T follicular helper cell (primary cell): ENCODE results near the gene MEIOB.
"Not testable (repeated sequence)": the region's sequence is repeated elsewhere in the genome, so short reads cannot be mapped to it uniquely, and the experiment has no call there.

Experiments used
- DNase-seq: peaks from one replicate; pipeline ENCODE4 v3.0.0-alpha.2; 2020; ENCODE audit warnings: low read depth
- total RNA-seq, 2 experiments: gene quantifications; one replicate each; lab custom pipeline; 2026; lab: John Stamatoyannopoulos, UW

MEIOB gene
- total RNA-seq: 0 reads per million in 2 experiments

DNA sequence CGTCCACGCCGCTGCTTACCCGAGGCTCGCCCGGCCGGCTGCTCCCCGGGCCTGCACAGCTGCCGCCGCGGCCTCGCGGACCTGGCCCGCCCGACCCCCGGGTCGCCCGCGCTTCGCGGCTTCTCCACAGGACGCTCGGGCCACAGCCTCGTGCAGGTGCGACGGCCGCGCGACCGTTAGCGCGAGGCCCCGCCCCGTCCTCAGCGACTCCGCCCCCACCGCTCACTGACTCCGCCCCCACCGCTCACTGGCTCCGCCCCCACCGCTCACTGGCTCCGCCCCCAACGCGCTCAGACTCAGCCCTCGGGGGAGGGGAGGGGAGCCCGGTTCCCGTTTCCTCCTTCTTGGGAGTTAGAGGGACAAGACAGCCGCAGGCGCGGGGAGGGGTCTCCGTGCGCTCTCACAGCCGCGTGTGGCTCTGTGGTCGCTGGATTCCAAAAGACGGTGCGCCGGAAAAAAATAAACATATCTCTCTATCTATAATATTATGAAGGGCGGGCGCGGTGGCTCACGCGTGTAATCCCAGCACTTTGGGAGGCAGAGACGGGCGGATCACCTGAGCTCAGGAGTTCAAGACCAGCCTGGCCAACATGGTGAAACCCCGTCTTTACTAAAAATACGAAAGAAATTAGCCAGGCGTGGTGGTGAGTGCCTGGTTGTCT lies at the start of gene MEIOB:
Gene MEIOB (minus strand): TSS at position 191 of the 662 bp plus-strand sequence. CDS start 3,989 bp downstream, outside the sequence.
- DNase-seq: no peak

DNA sequence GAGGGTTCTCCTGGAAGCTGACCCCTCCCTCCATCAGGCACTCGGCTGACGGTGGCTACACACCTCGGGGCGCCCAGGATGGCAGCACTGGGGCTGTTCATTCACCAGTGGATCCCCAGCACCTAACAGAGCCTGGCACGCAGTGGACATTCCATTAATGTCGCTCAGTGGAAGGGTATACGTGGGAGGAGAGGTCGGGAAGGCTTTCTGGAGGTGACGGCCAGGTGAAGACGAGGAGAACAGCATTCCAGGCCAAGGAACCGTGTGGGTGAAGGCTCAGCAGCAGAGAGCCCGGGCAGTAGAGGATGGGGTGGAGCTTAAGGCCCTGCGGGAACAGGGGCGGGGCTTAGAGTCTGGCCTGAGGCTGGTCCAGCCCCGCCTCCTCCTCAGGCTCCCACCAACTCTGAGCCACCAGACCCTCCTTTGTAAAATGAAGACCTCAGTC lies 48.8 kb upstream of the MEIOB start:
- no peak for DNase-seq

DNA sequence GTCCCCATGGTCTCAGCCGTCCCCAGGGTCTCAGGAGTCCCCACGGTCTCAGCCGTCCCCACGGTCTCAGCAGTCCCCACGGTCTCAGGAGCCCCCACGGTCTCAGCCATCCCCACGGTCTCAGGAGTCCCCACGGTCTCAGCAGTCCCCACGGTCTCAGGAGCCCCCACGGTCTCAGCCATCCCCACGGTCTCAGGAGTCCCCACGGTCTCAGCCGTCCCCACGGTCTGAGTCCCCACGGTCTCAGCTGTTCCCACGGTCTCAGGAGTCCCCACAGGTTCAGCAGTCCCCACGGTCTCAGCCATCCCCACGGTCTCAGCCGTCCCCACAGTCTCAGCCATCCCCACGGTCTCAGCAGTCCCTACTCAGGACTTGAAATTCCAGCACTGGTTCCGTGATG lies 48.2 kb upstream of the MEIOB start:
- not testable (repeated sequence) for DNase-seq

- DNase-seq: no peak
Measured at GRCh38 chr16:1919327-1919998, 47.5 kb upstream of the MEIOB start.

GRCh38 chr16:1918351-1919326 lies 46.7 kb upstream of the MEIOB start, which contains the start of gene HS3ST6:
Gene HS3ST6, minus strand, starts transcription at chr16:1918415. Its CDS starts 92 bp downstream, at chr16:1918323.
- no peak for DNase-seq

DNA sequence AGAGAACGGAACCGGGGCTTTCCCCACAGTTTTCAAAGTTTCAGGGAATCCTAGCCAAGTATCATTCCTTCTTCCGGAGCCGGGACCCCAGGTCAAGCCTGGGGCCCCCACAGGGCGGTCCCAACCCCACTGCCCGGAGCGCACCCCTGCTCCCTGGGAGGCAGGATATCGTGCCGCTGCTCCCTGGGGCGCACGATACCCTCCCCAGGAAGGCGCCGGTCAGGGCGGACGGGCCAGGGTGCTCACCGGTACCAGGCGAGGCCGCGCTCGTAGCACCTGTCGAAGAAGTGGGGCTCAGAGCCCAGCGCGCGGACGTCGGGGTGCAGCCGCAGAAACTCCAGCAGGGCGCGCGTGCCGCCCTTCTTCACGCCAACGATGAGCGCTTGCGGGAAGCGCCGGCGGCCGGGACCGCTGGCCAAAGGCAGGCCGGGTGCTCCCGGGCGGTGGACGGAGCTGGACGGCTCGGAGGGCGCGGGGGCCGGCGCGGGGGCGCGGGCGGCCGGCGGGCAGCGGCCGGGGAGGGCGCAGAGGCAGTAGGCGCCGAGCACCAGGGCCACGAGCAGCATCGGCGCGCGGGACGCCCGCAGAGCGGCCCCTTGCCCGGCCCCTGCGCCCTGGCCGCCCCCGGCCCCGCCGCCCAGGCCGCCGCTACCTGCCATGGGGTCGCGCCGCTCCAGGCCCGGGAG lies 45.8 kb upstream of the MEIOB start:
- no peak for DNase-seq

DNA sequence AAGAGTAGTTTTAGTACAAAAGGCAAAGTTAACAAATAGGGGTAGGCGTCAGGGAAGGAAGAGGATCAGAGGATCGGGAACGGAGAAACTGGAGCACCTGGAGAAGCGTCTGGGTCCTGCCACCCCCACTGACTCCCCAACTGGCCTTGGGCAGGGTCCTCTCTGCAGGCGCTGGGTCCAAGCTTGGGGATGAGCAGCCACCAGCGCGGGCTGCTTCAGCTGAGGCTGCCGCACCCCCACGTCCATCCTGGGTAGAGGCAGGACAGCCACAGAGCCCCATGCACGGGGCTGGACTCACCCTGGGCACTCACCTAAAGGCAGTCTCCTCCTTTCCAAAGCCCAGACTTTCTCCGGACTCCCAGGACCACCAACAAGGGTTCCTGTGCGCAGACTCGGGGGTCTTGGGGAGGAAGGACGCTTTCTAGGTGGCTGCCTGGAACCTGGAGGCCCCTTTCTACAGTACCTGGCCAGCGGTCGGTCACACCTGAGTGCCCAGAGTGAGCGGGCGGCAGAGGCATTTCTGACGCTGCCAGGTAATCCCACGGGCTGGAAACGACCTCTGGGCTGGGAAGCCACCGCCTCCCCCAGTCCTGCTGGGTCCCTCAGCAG lies 45.2 kb upstream of the MEIOB start:
- DNase-seq: no peak

GRCh38 chr16:1916640-1916990 lies 44.7 kb upstream of the MEIOB start:
- no peak for DNase-seq

- no peak for DNase-seq
Measured at GRCh38 chr16:1915732-1916639, 44.0 kb upstream of the MEIOB start.

DNA sequence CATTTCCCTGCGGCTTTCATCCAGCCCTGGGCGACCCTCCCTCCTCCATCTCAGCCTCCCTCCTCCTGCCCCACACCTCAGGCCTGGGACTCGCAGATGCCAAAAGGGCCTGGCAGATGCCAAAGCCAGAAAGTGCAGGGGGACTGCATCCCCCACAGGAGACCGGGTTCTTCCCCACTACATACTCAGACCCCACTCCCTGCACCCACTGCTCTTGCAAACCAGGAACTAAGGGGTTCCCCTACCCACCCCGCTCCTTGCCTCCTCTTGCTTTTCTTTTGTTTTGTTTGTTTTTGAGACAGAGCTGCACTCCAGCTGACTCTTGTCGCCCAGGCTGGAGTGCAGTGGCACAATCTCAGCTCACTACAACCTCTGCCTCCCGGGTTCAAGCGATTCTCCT lies 43.0 kb upstream of the MEIOB start:
- DNase-seq: no peak

DNA sequence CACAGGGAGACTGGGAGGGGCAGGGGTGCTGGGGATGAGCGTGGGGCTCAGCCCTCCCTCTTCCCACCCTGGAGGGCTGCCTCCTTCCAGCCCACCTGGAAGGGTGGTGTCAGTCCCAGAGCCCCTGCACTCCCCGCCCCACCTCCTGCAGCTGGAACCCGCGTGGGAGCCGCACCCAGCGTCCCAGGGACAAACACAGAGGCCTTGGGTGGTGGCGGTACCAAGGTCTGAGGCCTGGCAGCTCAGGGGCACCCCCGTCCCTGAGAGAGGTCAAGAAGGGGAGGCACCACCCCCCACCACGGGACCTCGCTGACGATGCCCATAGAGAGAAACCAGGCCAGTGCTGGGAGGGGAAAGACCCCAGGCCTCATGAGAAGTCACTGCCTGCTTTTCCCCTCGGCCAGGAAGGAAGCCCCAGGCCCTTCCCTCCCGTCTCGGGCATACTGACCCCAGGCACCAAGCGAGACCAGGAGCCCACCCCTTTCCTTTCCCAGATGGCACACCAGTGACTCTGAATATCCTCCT lies 42.2 kb upstream of the MEIOB start:
- no peak for DNase-seq

DNA sequence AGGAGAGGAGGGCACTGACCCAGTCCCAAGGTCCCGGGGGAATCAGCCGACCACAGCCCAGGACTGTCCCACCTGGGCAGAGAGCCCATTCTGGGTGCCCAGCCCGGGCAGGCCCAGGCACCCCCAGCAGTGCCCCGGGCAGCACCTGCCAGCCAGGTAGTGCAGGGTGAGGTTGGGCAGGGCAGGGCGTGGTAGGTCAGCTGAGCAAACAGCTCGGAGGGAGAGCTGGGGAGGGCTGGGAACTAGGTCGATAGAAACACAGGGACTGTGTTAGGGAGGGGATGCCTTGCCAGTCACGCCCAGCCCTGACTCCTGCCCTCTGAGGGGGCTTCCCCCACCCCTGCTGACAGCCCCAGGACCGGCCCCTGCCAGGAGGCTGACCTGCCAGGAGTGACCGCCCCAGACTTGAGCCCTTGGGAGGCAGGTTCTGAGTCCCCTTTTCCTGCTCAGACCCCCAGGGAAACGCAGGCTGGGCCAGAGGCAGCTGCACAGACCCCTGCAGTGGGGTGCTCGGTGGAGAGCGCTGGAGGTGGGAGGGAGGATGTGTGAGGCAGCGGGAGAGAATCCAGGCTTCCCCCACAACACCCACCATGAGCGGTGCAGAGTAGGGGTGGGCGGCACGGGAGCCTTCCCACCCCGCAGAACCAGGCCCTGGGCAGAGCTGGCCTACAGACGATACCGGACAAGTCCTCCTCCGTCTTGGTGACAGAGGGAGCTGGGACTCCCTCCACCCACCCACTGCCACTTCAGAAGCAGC lies 41.5 kb upstream of the MEIOB start:
- no peak for DNase-seq

- DNase-seq: no peak
Measured at GRCh38 chr16:1912215-1912543, 40.2 kb upstream of the MEIOB start.

- no peak for DNase-seq
Measured at GRCh38 chr16:1911467-1912214, 39.7 kb upstream of the MEIOB start.

DNA sequence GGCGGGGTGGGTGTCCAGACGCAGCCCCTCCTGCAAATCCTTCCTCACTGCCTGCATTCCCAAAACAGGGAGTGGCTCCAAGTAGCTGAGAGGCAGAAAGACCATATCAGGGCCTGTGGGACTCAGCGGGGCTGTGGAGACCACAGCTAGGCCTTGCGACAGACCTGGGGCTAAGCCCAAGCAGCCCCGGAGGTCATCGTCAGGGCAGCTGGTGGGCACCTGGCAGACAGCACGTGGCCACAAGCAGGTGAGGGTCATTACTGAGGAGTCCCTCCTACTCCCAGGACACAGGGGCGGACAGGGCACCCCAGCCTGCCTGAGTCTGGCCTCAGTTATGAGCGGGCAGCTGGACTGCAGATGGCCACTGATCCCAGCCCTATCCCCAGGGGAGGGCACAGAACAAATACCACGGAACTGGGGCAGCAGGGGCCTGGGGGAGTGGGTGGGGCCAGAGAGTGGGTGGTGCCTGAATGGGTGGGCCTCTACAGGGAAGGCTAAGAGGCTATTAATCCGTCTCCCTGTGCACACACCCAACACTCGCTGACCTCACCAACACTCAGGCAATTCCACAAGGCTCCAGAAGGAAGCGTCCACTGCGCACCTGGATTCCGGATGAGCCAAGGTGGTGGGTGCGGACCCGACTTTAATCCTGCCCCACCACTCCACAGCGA lies 37.7 kb upstream of the MEIOB start:
- no peak for DNase-seq

DNA sequence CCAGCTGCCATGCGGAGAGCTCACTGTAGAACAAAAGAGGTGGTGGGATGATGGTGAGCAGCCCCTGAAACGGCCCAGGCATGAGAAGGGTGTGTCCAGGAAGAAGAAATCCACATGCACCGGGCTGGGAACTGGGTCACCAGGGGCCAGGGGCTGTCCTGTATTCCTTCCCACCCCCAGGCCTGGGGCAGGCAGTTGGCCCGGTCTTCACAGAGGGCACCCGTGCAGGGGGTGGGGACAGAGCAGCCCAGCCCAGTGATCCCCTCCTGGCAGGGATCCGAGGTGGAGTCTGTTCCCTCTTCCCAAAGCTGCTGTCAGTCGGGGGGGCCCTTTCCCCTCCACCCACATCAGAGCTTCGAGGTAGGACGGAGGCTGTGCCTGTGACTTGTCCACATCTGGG lies 37.0 kb upstream of the MEIOB start:
- DNase-seq: no peak

- no peak for DNase-seq
Measured at GRCh38 chr16:1908184-1908583, 36.2 kb upstream of the MEIOB start.

- DNase-seq: no peak
Measured at GRCh38 chr16:1907226-1907860, 35.4 kb upstream of the MEIOB start.
